Upper lobe of left lung (tissue), 6 donors: ENCODE results near the gene RASSF3. TPM values are rescaled to one million over a fixed set of nuclear protein-coding genes. Genes with fewer than 3 reads are reported as not detected.
A peak's percentile ranks its signal among the peaks of the same experiment; 100 is the strongest.

Experiments used
- ATAC-seq, 2 donors: fragments of 200-7000 bp; cut with Tn5 transposase; one replicate each; pipeline ENCODE4 v1.9.1; 2022; ENCODE audit warnings: mild to moderate bottlenecking in 2 of 2, moderate library complexity in 2 of 2; ENCODE audit not compliant: low FRiP score in 2 of 2
- DNase-seq, 2 donors: peaks; one replicate each; pipeline ENCODE4 v3.0.0-alpha.2; 2019 to 2020
- H3K27ac ChIP-seq, 4 donors: fragments of 200-600 bp; sonication (generic); one replicate each; pipeline ENCODE4 v1.5.1; 2016 to 2019
- H3K27me3 ChIP-seq, 4 donors: fragments of 200-600 bp; sonication (generic); one replicate each; pipeline ENCODE4 v1.5.1; 2017 to 2019
- H3K36me3 ChIP-seq, 4 donors: fragments of 200-600 bp; sonication (generic); one replicate each; pipeline ENCODE4 v1.5.1; 2016 to 2019
- H3K4me1 ChIP-seq, 4 donors: fragments of 200-600 bp; sonication (generic); one replicate each; pipeline ENCODE4 v1.5.1; 2018 to 2019
- H3K4me3 ChIP-seq, 4 donors: fragments of 200-600 bp; sonication (generic); one replicate each; pipeline ENCODE4 v1.5.1; 2017 to 2019; ENCODE audit warnings: mild to moderate bottlenecking in 2 of 4, moderate library complexity in 1 of 4
- H3K9me3 ChIP-seq, 4 donors: fragments of 200-600 bp; sonication (generic); one replicate each; pipeline ENCODE4 v1.5.1; 2018 to 2019
- CTCF ChIP-seq, 6 experiments: fragments of 450-650 bp in 4 of 6; fragments of 200-600 bp in 2 of 6; sonication (generic) in 2 of 6; IDR thresholded peaks; one replicate each; pipeline ENCODE4 v1.5.1; 2016 to 2019; ENCODE audit warnings: antibody characterized with exemption in 6 of 6
- EP300 ChIP-seq, 4 donors: sonication (generic); formaldehyde crosslinking; IDR thresholded peaks; one replicate each; pipeline ENCODE4 v1.5.1; 2017; ENCODE audit warnings: antibody characterized with exemption in 4 of 4, control low read depth in 2 of 4
- POLR2A ChIP-seq, 4 donors: fragments of 450-650 bp; IDR thresholded peaks; one replicate each; pipeline ENCODE4 v1.5.1; 2016 to 2017; ENCODE audit warnings: antibody characterized with exemption in 4 of 4, mild to moderate bottlenecking in 2 of 4
- POLR2AphosphoS5 ChIP-seq, 2 donors: sonication (generic); formaldehyde crosslinking; IDR thresholded peaks; one replicate each; pipeline ENCODE4 v1.5.1; 2017; ENCODE audit warnings: antibody characterized with exemption in 2 of 2
- WGBS, 2 donors: methylation state at CpG; one replicate each; pipeline ENCODE4 v1.1.5; 2017 to 2018; 5-methylcytosine and 5-hydroxymethylcytosine counted together
- total RNA-seq, 6 donors: library from RNA; depleted of rRNA in 4 of 6; stranded (reverse); fragments of >200 nt in 4 of 6; gene quantifications; one replicate each; pipeline versions ENCODE4 v1.1.0 to v1.2.1, GENCODE V29; 2016 to 2021
- donor health status: DM: no; HTN: no; CAD: no; lungs with moderate emphysema.
- donor health status: DM: no; HTN: yes; CAD: no; lungs with severe emphysema.

The RASSF3 gene
- total RNA-seq, 6 donors from 2014 or later = 25.0 to 104 (median 46.0) TPM

GRCh38 chr12:64635356-64635998, 25.2 kb downstream of the RASSF3 start:
- WGBS, 2 donors = 76 to 78% methylated on average over 5 of the region's 5 CpGs
- ATAC-seq = no peak
- TF ChIP-seq EP300 (IDR thresholded peaks at IDR 0.05) (no peak), POLR2A (IDR thresholded peaks at IDR 0.05) (no peak), CTCF (IDR thresholded peaks at IDR 0.05) (no peak), POLR2AphosphoS5 (IDR thresholded peaks at IDR 0.05) (no peak)

GRCh38 chr12:64636856-64637255, 26.6 kb downstream of the RASSF3 start:
- ATAC-seq (no peak), DNase-seq (no peak)
- no peaks in the 10 kb centered on the region for H3K36me3 ChIP-seq
- 81 to 85% methylated on average over 2 of the region's 2 CpGs for WGBS, 2 donors
- TF ChIP-seq CTCF (IDR thresholded peaks at IDR 0.05) (no peak), EP300 (IDR thresholded peaks at IDR 0.05) (no peak), POLR2A (IDR thresholded peaks at IDR 0.05) (no peak), POLR2AphosphoS5 (IDR thresholded peaks at IDR 0.05) (no peak)
- H3K27ac ChIP-seq = no peak overlapping the region
- H3K4me3 ChIP-seq = no peak overlapping the region
- H3K4me1 ChIP-seq = peaks cover 9 to 37% (median 26%) of the 10 kb centered on the region in 4 donors
- no peaks in the 10 kb centered on the region for H3K9me3 ChIP-seq
- H3K27me3 ChIP-seq = no peaks in the 10 kb centered on the region

More at GRCh38 chr12:64635356-64635998, 25.2 kb downstream of the RASSF3 start:
- no peak for DNase-seq
- no peak overlapping the region for H3K27ac ChIP-seq
- no peak overlapping the region for H3K4me3 ChIP-seq
- no peaks in the 10 kb centered on the region for H3K9me3 ChIP-seq
- H3K36me3 ChIP-seq = no peaks in the 10 kb centered on the region
- H3K27me3 ChIP-seq = no peaks in the 10 kb centered on the region
- peaks cover 9 to 39% (median 26%) of the 10 kb centered on the region in 4 donors for H3K4me1 ChIP-seq

GRCh38 chr12:64639466-64639865, 29.2 kb downstream of the RASSF3 start:
- no peaks in the 10 kb centered on the region for H3K9me3 ChIP-seq
- H3K27ac ChIP-seq = peak overlapping the region in 1 of 4 donors; percentile 35
- no peaks in the 10 kb centered on the region for H3K27me3 ChIP-seq
- WGBS, 2 donors = 84 to 92% methylated on average over 1 of the region's 1 CpG
- TF ChIP-seq POLR2AphosphoS5 (IDR thresholded peaks at IDR 0.05) = no peak
- no peak for TF ChIP-seq POLR2A (IDR thresholded peaks at IDR 0.05)
- TF ChIP-seq EP300 (IDR thresholded peaks at IDR 0.05) = no peak
- TF ChIP-seq CTCF (IDR thresholded peaks at IDR 0.05) = no peak
- DNase-seq = no peak
- H3K4me3 ChIP-seq = no peak overlapping the region
- H3K4me1 ChIP-seq = peaks cover 10 to 22% (median 15%) of the 10 kb centered on the region in 4 donors
- no peak for ATAC-seq
- H3K36me3 ChIP-seq = no peaks in the 10 kb centered on the region

GRCh38 chr12:64646318-64646717, 36.0 kb downstream of the RASSF3 start:
- DNase-seq (no peak), ATAC-seq (no peak)
- Histone ChIP-seq H3K9me3 (no peaks in the 10 kb centered on the region), H3K4me3 (no peak overlapping the region), H3K36me3 (no peaks in the 10 kb centered on the region), H3K27ac (no peak overlapping the region), H3K27me3 (no peaks in the 10 kb centered on the region), H3K4me1 (peaks cover 5 to 20% (median 15%) of the 10 kb centered on the region in 4 donors)
- TF ChIP-seq CTCF (IDR thresholded peaks at IDR 0.05) = no peak

- Histone ChIP-seq H3K27me3 (no peaks in the 10 kb centered on the region), H3K4me3 (no peak overlapping the region), H3K27ac (no peak overlapping the region), H3K4me1 (peaks cover 0 to 18% (median 9%) of the 10 kb centered on the region in 4 donors), H3K9me3 (no peaks in the 10 kb centered on the region), H3K36me3 (no peaks in the 10 kb centered on the region)
- WGBS, 2 donors = 96 to 97% methylated on average over 6 of the region's 6 CpGs
- no peak for ATAC-seq
- TF ChIP-seq POLR2AphosphoS5 (IDR thresholded peaks at IDR 0.05) (no peak), CTCF (IDR thresholded peaks at IDR 0.05) (no peak), POLR2A (IDR thresholded peaks at IDR 0.05) (no peak), EP300 (IDR thresholded peaks at IDR 0.05) (no peak)
- DNase-seq = no peak
Observed at GRCh38 chr12:64649487-64649886, 39.2 kb downstream of the RASSF3 start.
